HG02885 (cell line): ENCODE data around the gene HDAC6.
"Not testable (repeated sequence)": the region's sequence is repeated elsewhere in the genome, so short reads cannot be mapped to it uniquely, and the experiment has no call there.

Experiments
- ATAC-seq: cut with Tn5 transposase; IDR thresholded peaks from one replicate; pipeline ENCODE4 v1.9.1; 2021; ENCODE audit warnings: mild to moderate bottlenecking; ENCODE audit not compliant: unreplicated experiment, poor library complexity

HDAC6 gene

DNA sequence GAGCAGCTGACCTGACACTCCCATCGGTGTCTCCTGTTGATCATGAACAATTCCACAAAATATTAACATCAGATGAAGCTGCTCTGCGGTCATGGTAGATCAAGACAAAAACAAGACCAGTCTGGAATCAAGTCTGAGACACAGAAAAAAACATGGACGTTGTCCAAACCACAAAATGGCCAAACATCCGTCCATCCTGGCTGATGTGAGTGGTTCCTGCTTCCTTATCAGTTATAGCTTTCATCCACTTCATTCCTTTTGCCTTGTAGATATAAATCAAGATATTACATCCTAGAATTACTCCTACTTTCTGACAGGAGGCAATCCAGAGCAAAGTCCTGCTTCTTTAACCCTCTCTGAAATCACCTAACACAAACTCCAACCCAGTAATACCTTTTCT is 62.3 kb downstream of the HDAC6 start:
- ATAC-seq = no peak

- ATAC-seq = not testable (repeated sequence)
Measured at GRCh38 chrX:48872017-48872416, 70.2 kb downstream of the HDAC6 start.
